T-helper 1 cell (primary cell): ENCODE measurements around the gene TPGS2.
"Not testable (repeated sequence)": the region's sequence is repeated elsewhere in the genome, so short reads cannot be mapped to it uniquely, and the experiment has no call there.

ENCODE experiments used
- DNase-seq, 5 donors: peaks; one replicate each; pipeline ENCODE4 v3.0.0-alpha.2; 2012 to 2020

The TPGS2 gene

DNA sequence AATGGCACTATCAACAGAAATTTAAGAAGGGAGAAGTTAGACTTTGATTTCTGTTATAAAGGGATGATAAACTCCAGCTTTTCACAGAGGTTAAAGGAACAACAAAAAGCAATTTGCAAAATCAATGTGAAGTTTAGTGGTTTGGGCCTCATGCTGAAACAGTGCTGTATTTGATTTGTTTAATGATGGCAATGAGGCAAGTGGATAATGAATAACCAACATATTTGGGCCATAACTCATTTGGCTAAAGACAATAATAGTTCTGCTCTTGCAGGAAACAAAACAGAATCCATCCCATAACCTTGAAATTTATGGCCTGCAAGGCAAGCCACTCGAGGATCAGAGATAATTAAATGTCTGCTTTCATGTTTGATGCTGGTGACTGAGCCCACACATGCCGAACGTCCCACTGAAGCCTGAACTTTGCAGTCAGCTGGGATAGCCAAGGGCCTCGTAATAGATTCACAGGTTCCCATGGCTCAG is 56.5 kb downstream of the TPGS2 start:
- DNase-seq = no peak

- DNase-seq = no peak
Observed at GRCh38 chr18:36771245-36771644, 57.6 kb downstream of the TPGS2 start.

DNA sequence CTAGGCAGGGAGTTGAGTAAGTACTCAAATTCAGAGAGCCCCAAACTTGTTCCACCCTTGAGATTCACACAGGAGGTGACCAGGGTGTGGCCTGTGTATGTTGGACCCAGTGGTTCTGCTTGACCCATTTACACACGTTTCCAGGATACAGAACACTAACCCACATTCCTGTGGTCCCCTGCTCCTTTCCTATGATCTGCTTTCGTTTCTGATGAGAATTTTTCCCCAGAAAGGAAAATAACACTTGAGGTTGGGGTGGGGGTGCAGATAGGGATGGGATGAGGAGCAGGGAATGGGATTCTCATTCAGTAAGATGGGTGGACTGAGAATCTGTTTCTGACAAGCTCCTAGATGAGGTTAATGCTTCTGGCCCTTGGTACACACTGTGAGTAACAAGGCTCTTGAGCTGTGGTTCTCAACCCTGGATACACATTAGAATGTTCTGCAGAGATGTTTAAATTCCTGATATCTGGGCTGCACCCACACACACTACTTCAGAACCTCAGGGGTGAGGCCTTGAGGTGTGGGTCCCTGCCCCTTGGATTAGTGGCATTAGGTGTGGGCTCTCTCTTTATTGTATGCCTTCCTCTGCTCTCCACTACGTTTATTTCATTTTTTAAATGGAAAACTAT is 58.4 kb downstream of the TPGS2 start:
- DNase-seq = no peak

GRCh38 chr18:36769611-36770314 is 59.0 kb downstream of the TPGS2 start:
- DNase-seq = no peak

DNA sequence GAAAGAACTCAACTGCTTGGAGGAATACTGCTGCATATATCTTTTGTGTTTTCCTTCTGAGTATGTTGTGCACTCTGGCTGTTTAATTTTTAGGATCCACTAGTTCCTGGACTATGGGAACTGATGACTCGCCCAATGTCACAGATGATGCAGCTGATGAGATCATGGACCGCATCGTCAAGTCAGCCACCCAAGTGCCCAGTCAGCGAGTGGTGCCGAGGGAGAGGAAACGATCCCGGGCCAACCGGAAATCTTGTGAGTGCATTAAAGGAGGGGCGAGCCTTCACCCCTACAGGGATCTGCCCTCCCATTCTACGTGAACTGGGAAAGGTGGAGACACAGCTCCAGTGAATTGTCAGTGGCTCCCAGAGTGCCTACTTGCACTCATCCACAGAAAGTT is 59.6 kb downstream of the TPGS2 start:
- DNase-seq = no peak

DNA sequence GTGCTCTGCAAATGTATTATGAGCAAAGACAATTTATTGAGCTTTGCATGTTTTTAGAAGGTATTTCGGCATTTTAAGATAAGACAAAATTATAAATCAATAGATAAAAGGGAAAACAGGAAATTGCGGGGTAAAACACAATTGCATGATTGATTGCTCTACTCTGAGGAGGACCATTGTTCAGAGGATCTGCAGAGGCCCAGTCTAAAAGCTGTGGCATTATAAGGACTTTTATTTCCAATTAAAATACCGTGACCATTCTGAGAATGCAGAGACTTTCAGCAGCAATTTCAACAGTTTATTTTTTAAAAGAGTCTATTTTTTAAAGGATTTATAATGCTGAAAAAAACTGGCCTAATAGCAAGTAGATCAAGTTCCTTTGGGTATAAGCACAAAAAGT is 62.0 kb downstream of the TPGS2 start:
- DNase-seq = no peak

- DNase-seq = not testable (repeated sequence)
Observed at GRCh38 chr18:36762965-36763364, 65.8 kb downstream of the TPGS2 start.

DNA sequence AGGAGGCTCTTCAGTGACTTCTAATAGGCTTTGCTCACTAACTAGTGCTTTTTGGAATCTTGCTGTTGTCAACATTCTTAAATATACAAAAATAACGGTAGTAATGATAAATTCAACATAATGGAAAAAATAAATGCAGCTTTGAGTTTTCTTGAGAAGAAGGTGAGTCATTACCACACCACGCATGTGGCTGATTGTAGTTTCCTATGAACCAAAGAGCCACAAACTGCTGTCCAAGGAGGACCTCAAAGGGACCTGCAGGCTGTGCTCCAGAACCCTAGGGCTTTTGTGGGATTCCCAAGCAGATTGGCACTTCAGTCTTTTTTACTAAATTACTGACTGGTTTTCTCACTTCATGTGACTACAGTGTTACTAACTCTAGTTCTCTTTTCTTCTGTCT is 66.7 kb downstream of the TPGS2 start:
- no peak for DNase-seq

DNA sequence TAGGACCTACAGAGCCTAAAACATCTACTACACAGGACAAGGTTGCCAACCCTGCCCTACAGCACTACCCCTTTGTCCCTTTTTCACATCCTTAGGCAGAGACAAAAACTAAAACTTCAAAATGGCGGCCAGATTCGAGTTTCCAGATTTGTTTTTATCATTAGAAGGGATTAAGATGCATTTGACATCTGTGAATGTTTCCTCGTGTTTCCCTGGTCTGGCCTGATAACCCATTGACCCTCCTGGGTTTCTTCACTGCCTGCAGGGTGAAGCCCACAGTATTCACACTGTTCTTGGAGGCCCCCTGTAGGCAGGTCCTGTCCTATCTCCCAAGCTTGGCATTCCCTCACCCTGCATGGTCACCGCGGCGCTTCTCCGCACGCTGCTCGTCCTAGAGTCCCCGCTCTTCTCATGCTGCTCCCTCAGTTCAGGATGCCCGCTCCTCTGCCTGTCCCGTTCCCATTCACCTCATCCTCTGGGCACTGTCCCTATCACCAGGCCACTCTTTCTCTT is 67.6 kb downstream of the TPGS2 start:
- DNase-seq = no peak

DNA sequence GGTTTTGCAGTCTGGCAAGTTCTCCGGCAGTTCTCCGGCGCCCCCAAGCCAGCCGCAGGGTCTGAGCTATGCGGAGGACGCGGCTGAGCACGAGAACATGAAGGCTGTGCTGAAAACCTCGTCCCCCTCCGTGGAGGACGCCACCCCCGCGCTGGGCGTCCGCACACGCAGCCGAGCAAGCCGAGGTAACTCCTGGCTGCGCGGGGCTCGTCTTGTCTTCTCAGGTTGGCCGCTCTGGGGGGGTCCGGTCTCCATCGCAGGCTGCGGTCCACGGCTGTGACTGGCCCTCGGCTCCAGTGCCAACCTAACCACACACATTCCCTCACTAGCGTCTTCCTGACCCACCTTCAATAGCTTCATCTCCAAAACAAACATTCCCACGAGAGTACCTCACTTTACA is 68.2 kb downstream of the TPGS2 start:
- DNase-seq = no peak

DNA sequence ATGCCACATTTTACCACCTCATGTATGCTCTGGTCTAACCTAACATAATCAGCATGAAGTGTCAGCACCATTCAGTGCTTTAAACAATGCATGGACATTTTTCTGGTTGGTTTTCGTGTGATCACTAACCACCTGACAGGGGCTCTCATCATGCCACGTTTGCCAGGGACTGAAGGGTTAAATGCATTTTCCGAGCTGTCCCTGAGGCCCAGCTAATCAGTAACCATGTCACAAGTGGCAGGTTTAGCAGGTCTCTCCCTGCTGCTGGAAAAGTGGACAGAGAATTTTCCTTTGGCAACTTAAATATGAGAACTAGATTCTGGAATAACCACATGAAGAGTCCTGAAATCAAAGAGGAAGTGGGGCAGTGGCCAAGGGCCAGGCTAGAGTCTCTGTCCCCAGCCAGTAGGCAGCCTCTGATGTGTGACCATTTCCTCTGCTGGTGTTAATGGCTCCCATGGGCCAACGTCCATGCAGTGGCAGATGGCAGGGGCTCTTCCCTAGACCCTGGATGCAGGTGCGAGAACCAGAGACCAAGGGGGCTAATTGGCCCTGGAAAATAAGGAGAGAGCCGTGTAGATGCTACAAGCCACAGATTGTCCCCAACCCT is 69.5 kb downstream of the TPGS2 start:
- no peak for DNase-seq

GRCh38 chr18:36758623-36759022 is 70.2 kb downstream of the TPGS2 start:
- no peak for DNase-seq

- no peak for DNase-seq
Observed at GRCh38 chr18:36757991-36758390, 70.8 kb downstream of the TPGS2 start.

GRCh38 chr18:36757081-36757480 is 71.7 kb downstream of the TPGS2 start:
- DNase-seq = no peak

GRCh38 chr18:36756242-36756641 is 72.6 kb downstream of the TPGS2 start:
- no peak for DNase-seq

DNA sequence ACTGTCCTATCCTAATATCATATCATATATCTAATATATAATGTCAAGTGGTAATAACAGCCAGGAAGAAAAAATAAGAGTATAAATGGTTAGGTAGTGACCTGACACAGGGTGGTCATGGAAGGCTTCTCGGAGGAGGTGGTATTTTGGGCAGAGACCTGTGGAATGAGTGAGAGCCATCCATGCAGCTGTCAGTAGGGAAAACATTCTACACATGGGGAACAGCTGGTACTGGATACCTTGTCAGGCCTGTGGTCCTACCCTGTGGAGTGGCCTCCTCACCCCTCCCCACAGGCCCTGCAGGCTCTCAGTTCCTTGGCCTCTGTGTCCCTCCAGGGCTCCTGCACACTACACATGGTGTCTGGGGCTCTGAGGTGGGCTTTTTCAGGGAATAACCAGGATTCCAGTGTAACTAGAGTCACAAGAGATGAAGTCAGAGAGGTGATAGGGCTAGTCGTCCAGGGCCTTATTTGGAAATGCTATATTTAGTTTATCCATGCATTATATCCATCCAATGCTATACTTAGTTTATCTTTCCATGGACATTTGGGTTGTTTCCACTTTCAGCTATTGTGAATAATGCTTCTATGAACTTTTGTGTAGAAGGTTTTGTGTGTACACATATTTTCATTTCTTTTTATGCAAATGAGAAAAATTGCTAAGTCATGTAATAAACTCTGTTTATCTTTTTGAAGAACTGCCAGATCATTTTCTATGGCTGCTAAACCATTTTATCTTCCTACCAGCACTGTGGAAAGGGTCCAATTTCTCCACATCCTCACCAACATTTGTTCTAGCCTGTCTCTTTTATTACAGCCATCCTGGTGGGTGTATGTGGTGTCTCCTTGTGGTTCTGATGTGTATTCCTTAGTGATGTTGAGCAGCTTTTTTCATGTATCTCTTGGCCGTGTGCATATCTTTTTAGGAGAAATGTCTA is 75.6 kb downstream of the TPGS2 start:
- no peak for DNase-seq

DNA sequence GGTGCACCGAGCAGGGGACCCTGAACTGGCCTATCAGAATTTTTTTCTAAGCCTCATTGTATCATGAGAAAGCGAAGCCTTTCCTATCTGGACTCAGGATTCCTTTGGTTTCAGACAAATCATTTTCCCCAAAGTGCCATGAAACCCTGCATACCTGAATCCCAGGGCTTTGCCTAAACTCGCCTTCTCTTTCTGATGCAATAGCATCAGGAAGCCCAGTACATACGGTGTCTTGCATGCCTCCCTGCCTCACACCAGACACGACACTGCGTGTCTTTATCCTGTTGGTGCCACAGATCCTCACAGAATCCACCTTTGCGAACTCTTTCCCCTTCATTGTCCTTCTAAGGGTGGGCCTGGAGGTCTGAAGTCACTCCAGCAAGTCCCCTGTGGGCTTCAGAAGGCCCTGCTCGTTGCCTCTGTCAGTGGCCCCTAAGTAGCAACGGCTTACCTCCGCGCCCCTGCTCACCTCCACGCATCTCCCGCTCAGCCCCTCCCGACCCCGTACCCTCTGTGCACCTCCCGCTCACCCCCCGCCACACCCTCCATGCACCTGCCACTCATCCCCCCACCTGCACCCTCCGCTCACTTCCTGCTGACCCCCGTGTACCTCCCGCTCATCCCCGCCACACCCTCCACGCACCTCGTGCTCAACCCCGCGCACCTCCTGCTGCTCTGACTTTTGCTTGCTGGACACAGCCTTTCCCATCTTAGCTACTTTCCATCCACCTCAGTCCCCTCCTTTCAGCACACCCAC is 83.4 kb downstream of the TPGS2 start:
- no peak for DNase-seq

- DNase-seq = no peak
Observed at GRCh38 chr18:36744261-36744876, 84.4 kb downstream of the TPGS2 start.
